ENCODE results near the gene AKT3. TPM values are rescaled to one million over a fixed set of nuclear protein-coding genes. Genes with fewer than 3 reads are reported as not detected.
"Not testable (repeated sequence)": the region's sequence is repeated elsewhere in the genome, so short reads cannot be mapped to it uniquely, and the experiment has no call there.

Gene AKT3
- total RNA-seq, 1 donor: 13.7 TPM

DNA sequence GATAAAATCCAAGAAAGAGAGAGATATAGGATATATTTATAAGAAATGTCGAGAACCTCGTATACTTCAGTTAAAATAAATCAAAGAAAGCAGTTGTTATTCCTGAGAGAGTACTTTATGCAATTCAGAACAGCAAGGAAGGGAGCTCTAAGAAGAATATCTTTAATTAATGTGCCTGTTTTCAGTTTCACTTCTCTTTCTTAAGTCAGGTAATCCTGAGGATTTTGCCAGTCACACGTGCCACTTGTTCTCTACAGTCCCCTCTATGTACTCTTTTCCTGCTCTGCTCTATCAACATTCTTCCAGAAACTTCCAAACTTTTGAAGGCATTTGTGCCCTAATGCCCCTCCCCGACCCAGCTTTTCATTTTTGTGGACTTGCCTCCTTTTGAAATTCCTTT, 211.9 kb downstream of the AKT3 start:
- no peak for DNase-seq (ENCODE audit: low read depth in 2 of 3, low spot score in 2 of 3)

DNA sequence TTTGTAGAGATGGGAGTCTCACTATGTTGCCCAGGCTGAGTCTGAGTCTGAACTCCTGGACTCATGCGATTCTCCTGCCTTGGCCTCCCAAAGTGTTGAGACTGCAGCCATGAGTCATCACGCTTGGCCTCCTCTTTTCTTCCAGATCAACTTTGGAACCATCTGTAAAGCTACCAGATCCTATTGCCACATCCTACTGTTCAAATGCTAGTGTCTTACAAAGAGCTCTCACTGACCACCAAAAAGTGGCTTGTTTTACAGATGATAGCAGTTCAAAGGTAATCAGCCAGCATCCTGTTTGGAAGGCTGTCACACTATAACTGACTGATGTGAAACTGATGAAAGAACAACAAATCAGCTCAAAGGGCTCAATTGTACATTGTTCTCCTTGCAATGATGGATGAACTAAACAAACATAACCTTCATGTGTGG, 221.6 kb downstream of the AKT3 start:
- no peak for DNase-seq (ENCODE audit: low read depth in 2 of 3, low spot score in 2 of 3)

DNA sequence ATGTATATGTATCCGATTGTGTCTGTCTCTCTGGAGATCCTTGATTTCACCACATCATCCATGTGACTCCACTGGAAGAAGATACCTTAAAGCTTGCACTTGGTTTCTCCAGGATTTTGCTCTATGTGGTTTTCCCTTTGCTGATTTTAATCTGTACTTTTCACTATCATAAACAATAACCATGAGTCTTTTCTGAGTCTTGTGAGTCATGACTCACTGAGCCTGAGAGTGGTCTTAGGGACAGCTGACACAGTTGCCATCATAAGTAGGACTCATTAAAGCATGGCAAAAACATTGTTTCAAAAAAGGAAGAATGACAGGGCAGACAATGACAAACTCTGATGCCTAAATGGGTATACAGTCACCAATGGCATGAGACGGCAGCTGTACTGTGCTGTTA, 226.2 kb downstream of the AKT3 start:
- DNase-seq (ENCODE audit: low read depth in 2 of 3, low spot score in 2 of 3): no peak

DNA sequence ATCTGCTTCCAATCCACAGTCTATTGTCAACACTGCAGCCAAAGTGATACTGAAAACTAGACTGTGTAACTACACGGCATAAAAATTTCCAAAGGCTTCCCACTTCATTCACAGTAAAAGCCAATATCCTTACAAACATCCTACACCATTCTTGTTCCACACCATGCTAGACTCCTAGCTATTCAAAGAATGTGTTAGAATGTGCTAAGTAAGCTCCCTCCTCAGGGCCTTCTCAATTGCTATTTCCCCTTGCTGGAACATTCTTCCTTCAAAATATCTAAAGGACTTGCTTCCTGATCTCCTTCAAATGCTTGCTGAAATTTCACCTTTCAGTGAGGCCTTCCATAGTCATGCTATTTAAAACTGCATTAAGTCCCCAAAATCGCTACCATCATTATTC, 228.1 kb downstream of the AKT3 start:
- DNase-seq (ENCODE audit: low read depth in 2 of 3, low spot score in 2 of 3): no peak

DNA sequence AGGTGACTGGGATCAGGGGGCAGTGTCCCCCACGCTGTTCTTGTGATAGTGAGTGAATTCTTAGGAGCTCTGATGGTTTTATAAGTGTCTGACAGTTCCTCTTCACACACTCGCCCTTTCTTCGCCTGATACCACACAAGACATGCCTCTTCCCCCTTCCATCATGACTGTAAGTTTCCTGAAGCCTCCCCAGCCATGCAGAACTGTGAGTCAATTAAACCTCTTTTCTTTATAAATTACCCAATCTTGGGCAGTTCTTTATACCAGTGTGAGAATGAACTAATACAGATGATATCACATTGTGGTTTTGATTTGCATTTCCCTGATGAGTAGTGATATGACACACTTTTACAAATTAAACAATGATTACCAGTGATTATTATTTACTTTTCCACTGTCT, 229.9 kb downstream of the AKT3 start:
- no peak for DNase-seq (ENCODE audit: low read depth in 2 of 3, low spot score in 2 of 3)

DNA sequence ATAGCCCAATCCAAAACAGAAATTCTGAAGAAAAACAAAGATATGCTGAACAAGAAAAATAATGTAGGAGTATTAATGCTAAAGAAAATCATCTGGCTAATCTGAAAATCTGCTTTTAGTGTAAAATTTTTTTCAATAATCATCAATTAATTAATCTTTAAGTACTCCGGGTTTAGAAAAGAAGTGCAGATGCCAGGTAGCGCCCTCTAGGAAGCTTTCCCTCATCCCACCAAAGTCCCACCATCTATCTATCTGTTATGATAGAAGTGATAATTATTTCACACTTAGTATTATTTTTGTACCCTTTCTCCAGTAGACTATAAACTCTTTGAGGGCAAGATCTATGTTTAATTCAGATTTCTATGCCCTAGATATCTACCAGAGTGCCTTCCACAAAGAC, 240.3 kb downstream of the AKT3 start:
- no peak for DNase-seq (ENCODE audit: low read depth in 2 of 3, low spot score in 2 of 3)

DNA sequence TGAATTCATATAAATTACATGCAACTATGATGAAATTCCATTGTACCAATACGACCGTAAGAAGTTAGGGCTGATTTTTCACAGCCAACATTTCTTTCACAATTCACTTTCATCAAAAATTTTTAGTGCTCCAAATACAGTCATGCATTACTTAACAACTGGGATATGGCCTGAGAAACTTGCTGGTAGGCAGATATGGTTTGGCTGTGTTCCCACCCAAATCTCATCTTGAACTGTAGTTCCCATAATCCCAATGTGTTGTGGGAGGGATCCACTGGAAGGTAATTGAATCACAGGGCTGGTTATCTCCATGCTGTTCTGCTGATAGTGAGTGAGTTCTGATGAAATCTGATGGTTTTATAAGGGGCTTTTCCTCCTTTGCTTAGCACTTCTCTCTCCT, 244.4 kb downstream of the AKT3 start:
- DNase-seq (ENCODE audit: low read depth in 2 of 3, low spot score in 2 of 3): no peak

- DNase-seq (ENCODE audit: low read depth in 2 of 3, low spot score in 2 of 3): no peak
Observed at GRCh38 chr1:243601720-243602119, 248.3 kb downstream of the AKT3 start.

DNA sequence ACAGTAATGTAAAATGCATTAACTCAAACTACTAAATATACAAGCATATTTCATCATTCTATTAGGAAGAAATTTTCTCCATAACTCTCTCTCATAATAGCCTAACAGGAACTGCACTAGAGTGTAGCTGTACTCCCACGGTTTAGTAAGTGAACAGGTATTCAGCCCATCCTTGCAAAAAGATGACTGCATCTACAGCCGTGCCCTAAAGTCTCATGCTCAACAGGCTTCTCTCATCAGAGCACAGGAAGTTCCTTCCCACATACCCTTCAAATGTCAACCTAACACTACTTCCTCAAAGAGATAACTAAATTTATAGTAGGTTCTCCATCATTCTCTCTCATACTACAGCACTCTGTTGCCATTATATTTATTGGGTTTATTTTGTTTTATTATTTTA, 251.6 kb downstream of the AKT3 start:
- peak in 2 of 3 donors; percentile 14 to 43 for DNase-seq (ENCODE audit: low read depth in 2 of 3, low spot score in 2 of 3)

DNA sequence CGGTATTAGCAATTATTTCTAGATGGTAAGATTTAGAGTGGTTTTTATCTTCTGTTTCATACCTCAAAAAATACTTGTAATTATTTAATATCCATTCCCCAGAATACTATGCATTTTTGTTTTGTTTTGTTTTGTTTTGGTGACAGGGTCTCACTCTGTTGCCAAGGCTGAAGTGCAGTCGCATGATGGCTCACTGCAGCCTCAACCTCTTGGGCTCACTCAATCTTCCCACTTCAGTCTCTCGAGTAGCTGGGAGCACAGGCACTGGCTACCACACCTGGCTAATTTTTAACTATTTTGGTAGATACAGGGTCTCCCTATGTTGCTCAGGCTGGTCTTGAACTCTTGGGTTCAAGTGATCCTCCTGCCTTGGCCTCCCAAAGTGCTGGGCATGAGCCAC, 252.7 kb downstream of the AKT3 start:
- DNase-seq (ENCODE audit: low read depth in 2 of 3, low spot score in 2 of 3): no peak

GRCh38 chr1:243596431-243597062, 253.5 kb downstream of the AKT3 start:
- peak in 2 of 3 donors; percentile 13 to 44 for DNase-seq (ENCODE audit: low read depth in 2 of 3, low spot score in 2 of 3)

DNA sequence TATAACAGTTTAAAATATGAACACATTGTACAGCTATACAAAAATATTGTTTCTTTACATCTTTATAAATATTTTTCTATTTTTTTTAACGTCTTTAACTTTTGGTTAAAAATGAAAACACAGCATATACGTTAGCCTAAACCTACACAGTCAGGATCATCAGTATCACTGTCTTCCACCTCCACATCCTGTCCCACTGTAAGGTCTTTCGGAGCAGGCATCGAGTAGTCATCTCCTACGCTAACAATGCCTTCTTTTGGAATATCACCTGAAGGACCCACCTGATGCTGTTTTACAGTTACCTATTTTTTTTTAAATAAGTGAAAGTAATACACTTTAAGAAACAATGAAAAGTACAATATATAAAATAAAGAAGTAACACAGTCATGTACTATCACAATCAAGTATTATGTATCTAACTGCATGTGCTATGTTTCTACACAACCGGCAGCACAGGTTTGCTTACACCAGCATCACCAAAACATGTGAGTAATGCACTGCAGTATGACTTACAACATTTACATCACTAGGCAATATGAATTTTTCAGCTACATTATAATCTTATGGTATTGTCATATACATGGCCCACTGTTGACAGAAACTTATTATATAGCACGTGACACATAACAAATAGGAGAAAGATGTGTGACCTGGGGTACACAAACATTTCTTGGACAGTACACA, 254.4 kb downstream of the AKT3 start:
- DNase-seq (ENCODE audit: low read depth in 2 of 3, low spot score in 2 of 3): no peak

- no peak for DNase-seq (ENCODE audit: low read depth in 2 of 3, low spot score in 2 of 3)
Observed at GRCh38 chr1:243594455-243594854, 255.6 kb downstream of the AKT3 start.

- not testable (repeated sequence) for DNase-seq (ENCODE audit: low read depth in 2 of 3, low spot score in 2 of 3)
Observed at GRCh38 chr1:243589286-243589685, 260.8 kb downstream of the AKT3 start.

GRCh38 chr1:243587823-243588560, 262.1 kb downstream of the AKT3 start:
- no peak for DNase-seq (ENCODE audit: low read depth in 2 of 3, low spot score in 2 of 3)

- no peak for DNase-seq (ENCODE audit: low read depth in 2 of 3, low spot score in 2 of 3)
Observed at GRCh38 chr1:243587285-243587684, 262.8 kb downstream of the AKT3 start.

GRCh38 chr1:243585982-243586381, 264.1 kb downstream of the AKT3 start:
- DNase-seq (ENCODE audit: low read depth in 2 of 3, low spot score in 2 of 3): no peak

GRCh38 chr1:243582326-243582725, 267.7 kb downstream of the AKT3 start:
- DNase-seq (ENCODE audit: low read depth in 2 of 3, low spot score in 2 of 3): peak in 1 of 3 donors; percentile 52

- no peak for DNase-seq (ENCODE audit: low read depth in 2 of 3, low spot score in 2 of 3)
Observed at GRCh38 chr1:243580984-243581383, 269.1 kb downstream of the AKT3 start.

DNA sequence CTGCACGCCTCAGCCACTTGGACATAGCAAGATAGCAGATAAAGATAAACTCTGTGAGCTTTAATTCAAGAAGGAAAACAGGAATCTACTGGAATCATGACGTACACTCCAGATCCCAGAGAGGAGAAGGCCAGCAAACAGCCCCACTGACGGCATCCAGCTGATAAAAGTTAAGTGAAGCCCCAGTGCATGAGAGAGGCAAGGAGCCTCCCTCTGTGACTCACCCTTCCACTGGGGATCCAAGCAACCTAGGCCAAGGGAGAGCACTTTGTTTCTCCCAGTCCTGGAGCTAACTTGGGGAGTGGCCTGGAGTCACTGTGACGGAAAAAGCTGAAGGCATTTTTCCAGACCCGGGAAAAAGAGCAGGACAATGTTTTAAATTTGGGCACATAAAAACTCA, 270.0 kb downstream of the AKT3 start:
- no peak for DNase-seq (ENCODE audit: low read depth in 2 of 3, low spot score in 2 of 3)

- DNase-seq (ENCODE audit: low read depth in 2 of 3, low spot score in 2 of 3): no peak
Observed at GRCh38 chr1:243575070-243575469, 275.0 kb downstream of the AKT3 start.

DNA sequence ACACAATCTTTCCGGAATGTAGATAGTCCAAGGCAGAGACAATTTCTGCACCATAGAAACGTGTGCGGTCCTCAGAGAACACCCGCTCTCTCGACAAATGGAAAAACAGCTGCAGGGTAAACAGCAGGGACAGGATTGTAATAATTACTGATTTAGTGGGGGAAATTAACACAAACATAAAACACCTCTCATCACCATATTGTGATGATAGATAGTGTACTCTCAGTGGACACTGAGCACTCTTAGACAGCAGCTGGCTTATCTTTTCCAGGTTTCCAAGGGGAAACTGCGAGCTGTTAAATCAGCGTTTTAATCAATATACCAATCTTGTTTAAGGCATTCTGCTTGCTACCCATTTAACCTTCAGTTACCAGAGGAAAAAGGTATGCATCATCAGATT, 277.1 kb downstream of the AKT3 start:
- no peak for DNase-seq (ENCODE audit: low read depth in 2 of 3, low spot score in 2 of 3)

Measured in hematopoietic multipotent progenitor cell (in vitro differentiated cells).